Right forelimb (tissue), 1 donor: ENCODE data around the gene NTHL1.
"Not testable (repeated sequence)": the region's sequence is repeated elsewhere in the genome, so short reads cannot be mapped to it uniquely, and the experiment has no call there.

Experiments
- DNase-seq: peaks from one replicate; pipeline ENCODE4 v3.0.0-alpha.2; 2018

NTHL1 gene

DNA sequence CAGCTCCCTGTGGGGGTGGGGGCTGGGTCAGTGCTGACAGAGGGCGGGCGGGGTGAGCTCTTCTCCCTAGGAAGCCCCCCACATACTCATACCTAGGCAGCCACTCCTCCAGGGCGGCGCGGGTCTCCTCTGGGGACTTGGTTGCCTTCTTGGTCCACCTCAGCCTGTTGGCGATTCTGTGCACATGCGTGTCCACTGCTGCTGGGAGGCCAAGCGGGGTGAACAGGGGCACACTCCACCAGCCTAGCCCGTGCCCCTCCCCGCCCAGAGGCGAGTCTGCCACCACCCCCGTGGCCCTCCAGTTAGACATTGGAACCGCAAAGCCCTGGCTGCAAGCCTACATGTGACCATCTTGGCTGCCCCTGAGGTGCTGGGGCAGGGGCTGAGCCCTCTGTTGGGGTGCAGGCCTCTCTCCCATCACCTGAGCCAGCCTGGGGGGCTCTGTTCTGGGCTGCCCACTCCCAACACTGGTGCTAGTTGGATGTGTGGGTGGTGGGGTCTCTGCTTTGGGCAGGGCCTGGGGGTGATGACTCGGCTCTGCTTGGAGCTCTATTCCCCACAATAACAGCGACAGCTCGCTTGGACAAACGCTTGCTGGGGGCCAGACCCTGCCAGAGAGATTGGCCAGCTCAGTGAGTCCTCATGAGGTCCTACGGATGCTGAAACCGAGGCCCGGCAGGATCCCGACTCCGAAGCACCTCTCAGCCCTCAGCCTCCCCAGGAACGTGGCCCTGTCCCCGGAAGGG lies 7.4 kb downstream of the NTHL1 start:
- peak; percentile 55 for DNase-seq

DNA sequence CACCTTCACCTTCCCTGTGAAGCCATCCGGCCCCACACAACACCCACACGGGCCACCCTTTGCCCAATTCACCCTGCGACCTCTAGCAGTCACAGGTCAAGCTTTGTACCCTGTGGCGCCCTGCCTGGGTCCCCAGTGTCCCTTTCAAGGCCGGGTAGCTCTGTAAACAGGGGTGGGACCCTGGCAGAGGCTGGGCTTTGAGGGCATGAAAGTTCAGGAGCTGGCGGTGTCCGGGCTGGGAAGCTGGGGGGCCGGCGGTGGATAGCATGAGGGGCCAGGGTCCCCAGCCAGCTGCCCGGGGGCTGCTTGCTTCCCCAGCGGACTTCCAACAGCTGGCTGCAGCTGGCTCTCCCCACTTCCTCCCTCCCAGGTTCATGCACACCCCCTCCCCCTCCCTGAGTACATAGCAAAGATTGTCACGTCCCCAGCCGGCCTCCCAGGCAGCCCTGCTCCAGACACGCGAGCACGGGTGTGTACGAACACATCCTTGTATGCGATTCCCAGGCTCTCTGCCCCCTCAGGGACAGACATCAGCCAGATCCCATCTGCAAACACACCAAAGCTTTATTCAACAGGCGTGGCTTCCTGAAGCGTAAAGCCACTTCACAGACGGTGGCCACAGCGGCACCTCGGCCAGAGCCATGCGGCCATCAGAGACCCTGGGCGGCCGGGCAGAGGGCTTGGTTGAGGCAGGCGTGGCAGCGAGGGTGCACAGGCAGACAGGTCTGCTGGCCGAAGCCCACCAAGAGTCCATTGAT lies 8.2 kb downstream of the NTHL1 start:
- peak; percentile 86 for DNase-seq

DNA sequence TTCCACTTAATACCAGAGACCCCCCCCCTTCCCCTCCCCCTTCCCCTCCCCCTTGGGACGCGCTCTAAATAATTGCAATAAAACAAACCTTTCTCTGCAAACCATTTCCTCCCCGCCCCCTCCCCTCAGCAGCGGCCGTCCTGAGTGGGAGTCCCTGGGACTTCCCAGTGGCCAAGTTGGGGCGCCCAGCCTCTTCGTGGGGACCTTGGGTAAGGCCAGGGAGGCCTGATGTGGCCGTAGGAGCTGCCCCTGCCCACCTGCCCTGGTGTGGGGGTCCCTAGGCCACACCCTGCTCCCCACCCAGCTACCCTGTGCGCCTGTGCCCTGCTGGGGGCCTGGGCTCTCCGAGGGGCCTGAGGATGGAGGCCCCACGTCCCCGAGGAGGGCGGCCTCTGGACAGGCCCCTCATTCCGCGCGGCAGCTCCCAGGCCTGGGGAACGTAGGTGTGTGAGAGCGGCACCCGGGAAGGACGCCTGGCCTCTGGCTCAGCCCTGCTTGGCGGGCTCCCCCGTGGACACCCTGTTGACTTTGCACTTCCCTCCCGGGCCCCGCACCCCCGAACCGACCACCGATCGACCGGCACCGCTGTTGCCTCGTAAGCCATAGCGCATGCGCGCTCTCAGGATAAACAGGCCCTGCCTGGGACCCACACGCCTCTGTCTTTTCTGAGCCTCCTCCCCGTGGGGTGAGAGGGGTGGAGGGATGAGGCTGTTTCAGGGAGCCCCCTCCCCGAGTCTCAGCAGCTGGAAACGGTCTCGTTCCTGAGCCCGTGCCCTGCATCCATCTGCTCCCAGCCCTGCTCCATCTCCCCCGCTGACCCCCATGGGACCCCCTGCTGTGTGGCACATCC lies 9.0 kb downstream of the NTHL1 start:
- DNase-seq: peak; percentile 72

DNA sequence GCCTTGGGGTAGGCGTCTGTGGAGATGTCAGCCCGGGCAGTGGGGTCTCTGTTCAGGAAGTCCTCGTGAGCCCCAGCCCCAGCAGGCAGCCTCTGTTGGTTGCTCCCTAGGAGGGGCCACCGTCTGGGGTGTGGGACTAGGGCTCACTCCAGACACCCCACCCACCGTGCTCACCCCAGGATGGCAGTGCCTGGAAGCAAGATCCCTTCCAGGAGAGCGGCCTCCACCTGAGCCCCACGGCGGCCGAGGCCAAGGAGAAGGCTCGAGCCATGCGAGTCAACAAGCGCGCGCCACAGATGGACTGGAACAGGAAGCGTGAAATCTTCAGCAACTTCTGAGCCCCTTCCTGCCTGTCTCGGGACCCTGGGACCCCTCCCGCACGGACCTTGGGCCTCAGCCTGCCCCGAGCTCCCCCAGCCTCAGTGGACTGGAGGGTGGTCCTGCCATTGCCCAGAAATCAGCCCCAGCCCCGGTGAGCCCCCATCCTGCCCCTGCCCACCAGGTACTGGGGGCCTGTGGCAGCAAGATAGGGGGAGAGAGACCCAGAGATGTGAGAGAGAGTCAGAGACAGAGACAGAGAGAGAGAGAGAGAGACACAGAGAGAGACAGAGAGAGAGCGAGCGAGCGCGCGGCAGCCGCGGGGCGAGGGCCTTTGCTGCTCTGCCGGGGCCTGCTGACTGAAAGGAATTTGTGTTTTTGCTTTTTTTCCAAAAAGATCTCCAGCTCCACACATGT lies 9.8 kb downstream of the NTHL1 start:
- peak; percentile 58 for DNase-seq

DNA sequence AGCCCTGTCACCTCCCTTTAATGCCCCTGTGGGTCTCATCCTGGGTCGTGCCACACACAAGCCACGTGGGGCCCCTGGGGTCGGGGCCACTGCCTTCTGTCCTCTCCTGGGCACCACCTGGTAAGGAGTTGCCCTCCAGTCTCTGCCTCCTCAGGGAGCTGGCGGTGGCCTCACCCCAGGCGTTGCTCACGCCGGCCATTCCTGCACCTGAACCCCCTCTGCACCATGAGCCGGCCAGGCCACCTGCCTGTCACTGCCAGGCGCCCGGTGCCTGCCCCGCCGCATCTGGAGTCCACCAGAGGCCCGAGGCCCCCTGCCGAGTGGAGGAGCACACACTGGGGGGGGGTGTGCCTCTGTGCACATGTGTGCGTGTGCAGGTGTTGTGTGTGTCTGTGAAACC lies 10.5 kb downstream of the NTHL1 start:
- no peak for DNase-seq

DNA sequence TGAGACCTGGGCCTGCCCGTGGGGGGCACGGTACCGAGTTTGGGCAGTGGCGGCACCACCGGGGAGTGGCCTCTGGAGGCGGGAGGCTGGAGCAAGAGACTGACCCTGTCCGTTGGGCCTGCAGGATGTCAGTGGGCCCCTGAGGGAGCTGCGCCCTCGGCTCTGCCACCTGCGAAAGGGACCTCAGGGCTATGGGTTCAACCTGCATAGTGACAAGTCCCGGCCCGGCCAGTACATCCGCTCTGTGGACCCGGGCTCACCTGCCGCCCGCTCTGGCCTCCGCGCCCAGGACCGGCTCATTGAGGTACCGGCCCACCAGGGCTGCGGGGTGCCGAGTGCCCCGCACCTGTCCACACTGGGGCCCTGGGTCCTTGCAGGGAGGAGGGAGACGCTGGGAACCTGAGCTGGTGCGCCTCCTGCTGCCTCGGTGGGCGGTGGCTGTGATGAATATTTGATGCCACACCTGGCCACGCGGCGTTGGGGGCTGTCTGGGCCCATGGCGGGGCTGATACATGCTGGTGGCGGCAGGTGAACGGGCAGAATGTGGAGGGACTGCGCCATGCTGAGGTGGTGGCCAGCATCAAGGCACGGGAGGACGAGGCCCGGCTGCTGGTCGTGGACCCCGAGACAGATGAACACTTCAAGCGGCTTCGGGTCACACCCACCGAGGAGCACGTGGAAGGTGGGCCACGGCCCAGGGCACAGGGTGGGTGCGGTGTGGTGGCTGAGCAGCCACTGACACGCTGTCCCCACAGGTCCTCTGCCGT lies 11.3 kb downstream of the NTHL1 start:
- no peak for DNase-seq

DNA sequence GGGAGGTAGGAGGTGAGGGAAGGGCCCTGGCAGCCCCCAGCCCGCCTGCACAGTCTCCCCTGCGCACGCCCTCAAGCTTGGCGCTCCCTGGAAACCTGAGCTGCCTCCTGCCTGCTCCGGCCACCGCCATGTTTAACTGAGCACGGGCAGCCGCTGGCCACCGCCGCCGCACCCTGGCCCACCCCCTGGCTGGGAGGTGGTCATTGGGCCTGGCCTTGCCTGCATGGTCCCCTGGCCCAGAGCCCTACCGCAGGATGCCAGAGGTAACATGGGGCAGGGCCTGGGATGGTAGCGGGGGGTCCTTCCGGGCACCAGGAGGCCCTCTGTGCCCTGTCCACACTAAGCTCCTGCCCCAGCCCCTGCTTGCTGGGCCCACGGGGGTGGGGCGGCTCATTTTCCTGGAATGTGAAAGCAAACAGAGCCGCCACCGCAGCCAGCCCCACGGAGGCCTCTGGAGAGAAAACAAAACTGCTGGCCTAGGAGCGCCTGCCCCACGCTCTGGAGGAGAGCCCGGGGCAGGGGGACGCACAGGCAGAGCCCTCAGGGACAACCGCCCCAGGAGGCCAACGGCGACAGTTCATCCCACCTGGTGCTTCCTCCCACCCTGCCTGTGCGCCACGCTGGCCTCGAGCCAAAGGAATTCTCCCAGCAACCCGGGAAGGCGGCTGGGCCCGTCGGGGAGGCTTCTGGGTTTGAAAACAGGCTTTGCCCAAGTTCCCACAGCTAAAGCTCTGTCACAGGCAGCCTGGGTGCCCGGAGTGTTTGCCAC lies 12.0 kb downstream of the NTHL1 start:
- peak; percentile 84 for DNase-seq

DNA sequence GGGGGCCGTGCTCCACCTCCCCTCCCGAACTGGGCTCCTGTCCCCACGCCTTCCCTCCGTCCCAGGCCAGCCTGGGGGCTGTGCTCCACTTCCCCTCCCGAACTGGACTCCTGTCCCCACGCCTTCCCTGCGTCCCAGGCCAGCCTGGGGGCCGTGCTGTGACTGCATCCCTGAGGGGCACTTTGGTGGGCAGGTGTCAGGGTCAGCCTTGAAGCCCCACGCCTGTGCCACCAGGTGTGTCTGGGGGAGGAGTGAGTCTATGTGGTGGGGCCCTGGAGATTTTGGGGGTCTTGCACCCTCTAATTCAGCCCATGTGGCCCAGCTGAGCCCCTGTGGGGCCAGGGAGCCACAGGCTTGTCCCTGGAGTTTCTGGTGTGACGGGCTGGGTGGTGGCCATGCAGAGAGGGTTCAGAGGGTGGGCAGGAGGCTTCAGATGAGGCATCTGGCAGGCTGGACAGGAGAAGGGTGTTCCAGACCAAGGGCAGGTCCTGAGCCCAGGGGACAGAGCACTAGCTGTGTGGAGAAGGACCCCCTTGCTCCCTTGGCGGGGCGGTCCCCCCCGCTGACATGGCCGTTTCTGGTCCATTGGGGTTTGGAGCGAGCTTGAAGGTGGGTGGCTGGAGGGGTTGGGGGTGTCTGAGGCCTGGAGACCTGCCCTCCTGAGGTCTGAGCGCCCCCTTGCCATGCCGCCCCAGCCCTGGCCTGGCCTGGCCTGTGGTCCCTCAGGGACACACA lies 12.8 kb downstream of the NTHL1 start:
- DNase-seq: no peak

DNA sequence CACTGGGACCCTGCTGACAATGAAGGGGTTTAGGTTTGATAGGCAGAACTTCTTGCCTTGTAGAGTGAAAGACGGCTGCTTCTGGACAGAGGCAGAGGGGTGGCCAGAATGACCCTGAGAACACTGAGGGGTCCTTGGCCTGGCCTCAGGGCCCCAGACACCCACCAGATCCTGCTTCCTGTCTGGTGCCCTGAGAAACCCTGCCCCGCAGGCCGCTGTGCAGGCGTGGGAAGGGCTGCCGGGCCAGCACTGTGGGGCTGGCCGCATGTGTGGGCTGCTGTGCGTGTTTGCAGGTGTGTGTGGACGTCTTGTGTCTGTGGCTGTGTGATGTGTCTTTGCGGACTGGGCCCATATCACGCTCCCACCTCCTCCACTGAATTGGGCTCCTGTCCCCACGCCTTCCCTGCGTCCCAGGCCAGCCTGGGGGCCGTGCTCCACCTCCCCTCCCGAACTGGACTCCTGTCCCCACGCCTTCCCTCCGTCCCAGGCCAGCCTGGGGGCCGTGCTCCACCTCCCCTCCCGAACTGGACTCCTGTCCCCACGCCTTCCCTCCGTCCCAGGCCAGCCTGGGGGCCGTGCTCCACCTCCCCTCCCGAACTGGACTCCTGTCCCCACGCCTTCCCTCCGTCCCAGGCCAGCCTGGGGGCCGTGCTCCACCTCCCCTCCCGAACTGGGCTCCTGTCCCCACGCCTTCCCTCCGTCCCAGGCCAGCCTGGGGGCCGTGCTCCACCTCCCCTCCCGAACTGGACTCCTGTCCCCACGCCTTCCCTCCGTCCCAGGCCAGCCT lies 13.5 kb downstream of the NTHL1 start:
- DNase-seq: not testable (repeated sequence)

DNA sequence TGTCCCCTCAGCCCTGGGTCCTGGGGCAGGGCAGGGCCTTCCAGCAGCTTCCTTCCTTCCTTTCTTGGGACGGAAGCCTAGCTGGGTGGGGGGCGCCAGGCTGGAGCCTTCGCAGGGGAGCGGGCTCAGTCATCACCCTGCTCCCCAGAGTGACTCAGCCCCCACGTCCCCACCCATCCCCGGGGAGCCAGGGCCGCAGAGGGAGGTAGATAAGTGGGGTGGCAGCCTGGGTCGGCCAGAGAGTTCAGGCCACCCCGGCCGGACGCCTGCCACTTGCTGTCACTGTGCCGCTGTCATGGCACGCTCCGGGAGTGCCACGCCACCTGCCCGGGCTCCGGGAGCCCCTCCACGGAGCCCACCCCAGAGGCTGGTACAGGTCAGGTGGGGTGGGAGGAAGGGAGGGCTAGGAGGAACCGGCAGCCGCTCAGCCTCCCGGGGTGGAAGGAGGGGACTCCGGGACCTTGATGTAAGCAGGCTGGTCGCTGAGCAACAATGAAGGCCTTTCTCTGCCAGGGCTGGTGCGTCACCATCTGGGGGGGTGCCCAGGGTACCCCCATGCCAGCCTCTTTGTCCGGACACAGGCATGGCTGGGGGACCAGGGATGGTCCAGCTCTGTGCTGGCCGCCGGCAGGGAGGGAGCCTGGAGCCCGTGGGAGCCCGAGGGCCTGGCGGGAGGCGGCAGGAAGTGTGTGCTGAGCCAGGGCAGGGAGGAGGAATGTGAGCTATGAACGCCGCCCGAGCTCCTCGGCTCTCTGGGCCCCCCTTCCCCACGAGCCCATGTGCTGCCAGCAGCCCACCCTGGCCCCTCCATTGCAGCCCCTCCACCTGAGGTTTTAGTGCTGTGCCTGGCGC lies 14.4 kb downstream of the NTHL1 start:
- peak; percentile 78 for DNase-seq

DNA sequence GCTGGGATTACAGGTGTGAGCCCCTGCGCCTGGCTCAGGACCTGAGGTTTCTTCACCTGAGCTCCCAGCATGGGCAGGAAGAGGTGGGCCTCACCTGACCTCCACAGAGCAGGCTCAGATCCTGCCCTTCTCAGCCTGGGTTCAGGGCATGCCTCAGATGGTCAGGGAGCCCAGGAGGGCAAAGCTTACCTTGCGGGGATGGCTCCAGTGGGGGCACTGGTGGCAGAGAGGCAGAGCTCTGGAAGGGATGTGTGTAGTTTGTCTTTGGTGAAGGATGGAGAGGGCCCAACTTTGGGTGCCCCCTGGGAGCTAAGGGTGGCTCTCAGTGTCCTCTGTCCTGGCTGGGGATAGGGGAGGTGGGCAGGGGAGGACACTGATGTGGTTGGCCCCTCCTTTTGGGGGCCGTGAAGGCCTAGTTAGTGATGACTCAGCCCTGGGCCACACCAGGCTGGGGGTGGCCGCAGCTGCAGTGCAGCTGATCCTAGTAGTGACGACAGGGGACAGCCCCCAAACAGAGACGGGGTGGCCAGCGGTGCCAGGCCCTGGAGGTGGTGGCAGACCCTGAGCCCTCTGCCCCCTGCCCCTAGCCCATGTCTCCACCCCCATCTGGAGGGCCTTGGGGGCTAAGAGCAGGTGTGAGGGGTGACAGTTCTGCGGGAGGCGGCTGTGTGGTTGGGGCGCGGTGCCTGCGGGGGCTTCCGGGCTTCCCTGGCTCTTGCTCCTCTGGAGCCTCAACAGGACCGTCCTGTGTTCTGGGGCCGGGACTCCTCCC lies 15.2 kb downstream of the NTHL1 start:
- DNase-seq: no peak

DNA sequence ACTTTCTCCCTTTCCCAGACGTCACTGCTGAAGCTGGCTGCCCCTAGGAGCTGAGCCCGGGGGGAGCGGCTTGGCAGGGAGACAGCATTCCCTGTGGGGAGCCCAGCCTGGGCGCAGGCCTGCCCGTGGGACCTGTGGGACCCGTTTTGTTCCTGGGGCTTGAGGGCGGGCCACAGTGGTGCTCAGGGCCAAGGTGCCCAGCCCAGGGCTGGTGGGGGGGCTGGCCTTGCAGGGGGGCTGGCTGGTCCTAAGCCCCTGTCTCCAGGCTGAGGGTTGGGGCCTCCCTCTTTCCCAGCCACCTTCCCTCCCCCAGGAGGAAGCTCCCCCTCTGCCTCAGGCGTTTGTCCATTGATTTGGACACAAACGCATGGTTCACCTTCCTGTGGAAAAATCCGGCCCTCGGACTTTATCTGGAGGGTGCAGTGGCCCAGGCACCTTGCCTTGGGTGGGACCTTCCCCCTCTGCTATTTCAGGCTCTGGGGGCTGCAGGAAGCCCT lies 16.5 kb downstream of the NTHL1 start:
- DNase-seq: no peak

DNA sequence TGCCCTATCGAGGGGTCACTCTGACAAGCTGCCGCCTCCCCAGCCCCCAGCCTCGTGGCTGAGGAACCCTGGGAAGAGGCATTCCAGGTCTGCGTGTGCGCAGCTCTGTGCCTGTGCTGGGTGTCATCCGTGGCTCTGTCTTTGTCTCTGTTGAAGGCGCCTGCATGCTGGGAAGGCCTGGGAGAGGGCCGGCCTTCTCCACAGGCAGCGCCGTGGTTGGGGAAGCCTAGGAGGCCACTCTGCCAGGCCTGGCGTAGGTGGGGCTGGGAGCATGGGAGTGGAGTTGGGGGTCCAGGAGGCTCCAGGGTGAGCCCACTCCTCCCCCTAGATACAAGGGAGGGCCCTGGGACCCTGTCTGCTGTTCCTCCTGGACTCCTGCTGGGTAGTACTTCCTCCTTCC lies 17.6 kb downstream of the NTHL1 start:
- DNase-seq: no peak

DNA sequence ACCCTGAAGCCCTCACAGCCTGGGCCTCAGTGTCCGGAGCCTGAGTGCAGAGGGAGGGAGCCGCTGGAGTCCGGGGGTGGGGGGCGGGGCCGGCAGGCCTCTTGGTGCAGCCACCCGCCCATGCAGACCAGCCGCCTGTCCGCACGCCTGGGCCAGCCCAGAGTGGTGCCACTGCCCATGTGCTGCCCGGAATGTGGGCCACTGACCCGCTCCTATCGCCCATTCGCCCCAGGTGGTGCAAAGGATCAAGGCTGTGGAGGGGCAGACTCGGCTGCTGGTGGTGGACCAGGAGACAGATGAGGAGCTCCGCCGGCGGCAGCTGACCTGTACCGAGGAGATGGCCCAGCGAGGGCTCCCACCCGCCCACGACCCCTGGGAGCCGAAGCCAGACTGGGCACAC lies 18.3 kb downstream of the NTHL1 start:
- no peak for DNase-seq

DNA sequence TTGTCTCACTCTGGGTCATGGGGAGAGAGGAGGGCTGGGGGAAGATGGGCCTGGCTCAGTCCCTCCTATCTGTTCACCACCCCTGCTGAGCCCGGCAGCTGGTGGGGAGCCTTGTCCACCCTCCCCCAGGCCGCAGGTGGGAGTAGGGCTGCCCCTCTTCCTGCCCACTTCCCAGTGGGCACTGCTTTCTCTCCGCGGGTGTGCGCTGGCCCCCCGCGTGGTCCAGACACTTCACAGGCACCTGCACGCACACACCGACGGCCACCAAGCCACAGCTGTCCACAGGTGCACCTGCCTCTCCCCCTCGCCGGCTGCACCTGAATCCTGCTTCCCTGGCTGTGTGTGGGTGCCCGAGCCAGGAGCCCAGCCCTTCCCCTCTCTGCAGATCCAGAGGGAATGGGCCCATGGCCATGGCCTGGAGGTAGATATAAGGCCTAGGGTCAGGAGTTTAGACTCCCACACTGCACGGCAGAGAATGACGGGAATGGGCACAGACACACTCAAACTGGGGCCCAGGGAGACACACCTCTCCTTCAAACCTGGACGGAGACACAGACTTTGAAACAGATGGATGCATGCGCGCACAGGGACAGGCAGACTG lies 18.9 kb downstream of the NTHL1 start:
- DNase-seq: no peak

DNA sequence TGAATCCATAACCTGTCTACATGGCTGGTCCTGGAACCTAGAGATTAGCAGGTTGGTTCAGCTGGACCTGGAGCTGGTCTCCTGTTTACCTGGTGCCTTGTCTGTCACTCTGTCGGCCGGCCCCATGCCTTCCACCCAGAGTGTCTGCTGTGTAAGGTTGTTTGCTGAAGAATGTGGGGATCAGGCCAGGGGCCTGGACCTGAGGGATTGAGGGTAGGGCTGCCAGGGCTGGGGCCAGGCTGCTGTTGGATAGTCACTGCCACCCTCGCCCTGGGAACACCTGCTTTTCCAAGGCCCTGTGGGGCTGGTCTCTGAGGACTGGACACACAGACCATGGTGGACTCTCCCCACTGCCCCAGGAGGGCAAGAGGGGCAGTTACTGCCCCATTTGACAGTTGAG lies 19.5 kb downstream of the NTHL1 start:
- DNase-seq: peak; percentile 30
